Germinal center (tissue), 1 donor: Measurements from ENCODE around the gene LZTS2.

Experiments used
- DNase-seq: peaks from one replicate; pipeline ENCODE4 v3.0.0; 2012; ENCODE audit warnings: mixed read lengths, low spot score

LZTS2 gene

GRCh38 chr10:100998183-100998990 lies 1.2 kb upstream of the LZTS2 start:
- peak; percentile 72 for DNase-seq

GRCh38 chr10:100998991-100999741 lies 442 bp upstream of the LZTS2 start:
- DNase-seq, result peak; percentile 89

- no peak for DNase-seq
Observed at GRCh38 chr10:101000127-101000914, 713 bp downstream of the LZTS2 start.

- no peak for DNase-seq
Observed at GRCh38 chr10:101000915-101001658, 1.5 kb downstream of the LZTS2 start.

GRCh38 chr10:101001659-101002035 lies 2.0 kb downstream of the LZTS2 start:
- DNase-seq, result no peak

GRCh38 chr10:101002456-101002855 lies 2.8 kb downstream of the LZTS2 start:
- DNase-seq, result no peak

GRCh38 chr10:101003639-101004206 lies 4.1 kb downstream of the LZTS2 start:
- DNase-seq, result no peak

- no peak for DNase-seq
Observed at GRCh38 chr10:101005361-101005760, 5.8 kb downstream of the LZTS2 start.

- DNase-seq, result no peak
Observed at GRCh38 chr10:101005869-101006567, 6.4 kb downstream of the LZTS2 start.

- DNase-seq, result no peak
Observed at GRCh38 chr10:101006593-101007098, 7.0 kb downstream of the LZTS2 start.

- DNase-seq, result no peak
Observed at GRCh38 chr10:101007099-101007711, 7.6 kb downstream of the LZTS2 start.

GRCh38 chr10:101007915-101008822 lies 8.6 kb downstream of the LZTS2 start:
- no peak for DNase-seq

- DNase-seq, result no peak
Observed at GRCh38 chr10:101008823-101009423, 9.3 kb downstream of the LZTS2 start.

GRCh38 chr10:101010329-101010728 lies 10.7 kb downstream of the LZTS2 start:
- no peak for DNase-seq

GRCh38 chr10:101011517-101012423 lies 12.2 kb downstream of the LZTS2 start:
- DNase-seq, result no peak

GRCh38 chr10:101012525-101013364 lies 13.1 kb downstream of the LZTS2 start:
- DNase-seq, result peak; percentile 83

GRCh38 chr10:101013365-101013825 lies 13.8 kb downstream of the LZTS2 start:
- no peak for DNase-seq
